Left renal pelvis (tissue), 4 donors: ENCODE data around the gene PSMG1. TPM values are rescaled to one million over a fixed set of nuclear protein-coding genes. Genes with fewer than 3 reads are reported as not detected.

Experiments
- DNase-seq, 4 donors: peaks; one replicate each; pipeline ENCODE4 v3.0.0-alpha.2; 2013; ENCODE audit warnings: low read depth in 4 of 4, low spot score in 3 of 4
- polyA plus RNA-seq, 4 donors: library from polyadenylated mRNA; unstranded; fragments of 120-200 nt; gene quantifications; one replicate each; pipeline ENCODE4 v1.2.1, GENCODE V29; 2013; ENCODE audit not compliant: insufficient read length in 4 of 4

The PSMG1 gene
- polyA plus RNA-seq, 4 donors, result 38.6 to 48.0 (median 46.6) TPM

DNA sequence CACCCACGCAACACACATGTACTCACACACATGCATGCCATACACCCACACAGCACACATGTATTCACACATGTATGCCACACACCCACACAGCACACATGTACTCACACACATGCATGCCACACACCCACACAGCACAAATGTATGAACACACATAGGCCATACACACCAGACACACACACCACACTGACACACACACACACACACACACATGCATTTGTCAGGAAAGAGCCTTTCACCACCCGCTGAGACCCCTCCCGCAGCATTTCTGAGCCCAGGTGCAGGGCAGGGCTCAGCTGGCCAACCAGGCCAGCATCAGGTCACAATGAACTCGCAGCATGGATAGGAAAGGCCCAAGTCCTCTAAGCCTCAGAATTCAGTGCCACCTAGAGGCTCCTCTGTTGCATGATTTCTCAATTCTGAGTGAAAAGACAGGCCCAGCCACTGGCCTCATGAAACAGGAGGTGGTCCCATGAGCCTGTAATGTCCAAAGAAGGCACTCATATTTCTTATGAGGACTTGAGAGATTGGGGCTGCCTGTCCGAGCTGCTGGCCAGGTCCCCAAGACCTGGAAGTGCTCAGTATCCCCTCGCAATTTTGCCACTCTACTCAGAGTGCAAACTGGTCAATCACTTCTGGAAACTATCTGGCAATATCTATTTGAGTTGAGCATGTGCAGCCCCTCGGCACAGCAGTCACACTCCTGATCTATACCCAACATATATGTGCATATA is 57.3 kb downstream of the PSMG1 start:
- DNase-seq, result peak in 3 of 4 donors; percentile 48 to 59 (median 52)

Other genes with a start within 250 kb of the PSMG1 start
- gene BRWD1, start 130.2 kb upstream of the PSMG1 start, polyA plus RNA-seq, result 10 to 100 TPM; 47.1 to 57.1 (median 50.2) TPM
- gene HMGN1, start 165.6 kb upstream of the PSMG1 start, polyA plus RNA-seq, result 100 to 1,000 TPM; 515 to 870 (median 714) TPM